Activated T-helper 1 cell treated with anti-CD3 and anti-CD28 coated beads, Interleukin-12 subunit alpha, Interleukin-12 subunit beta, Interleukin-2, Interleukin-4 antibody, amounts not matched to agents 30 ng/mL and 10 ng/mL and 1 ng/mL, durations not matched to agents 14 hours and 24 hours and 36 hours (primary cell): ENCODE results near the gene PGD. TPM values are rescaled to one million over a fixed set of nuclear protein-coding genes. Genes with fewer than 3 reads are reported as not detected.

Experiments used
- DNase-seq: peaks from one replicate; pipeline ENCODE4 v3.0.0; 2021; ENCODE audit warnings: low spot score
- H3K27ac Mint-ChIP-seq: one replicate; pipeline ENCODE4 v1.8.0; 2021; ENCODE audit warnings: mild to moderate bottlenecking, mixed read lengths
- H3K27me3 Mint-ChIP-seq: one replicate; pipeline ENCODE4 v1.8.0; 2022; ENCODE audit warnings: mild to moderate bottlenecking, moderate library complexity, mixed read lengths; ENCODE audit not compliant: insufficient read depth
- H3K36me3 Mint-ChIP-seq: one replicate; pipeline ENCODE4 v1.8.0; 2021; ENCODE audit warnings: low read depth, mixed read lengths
- H3K4me1 Mint-ChIP-seq: one replicate; pipeline ENCODE4 v1.8.0; 2021; ENCODE audit warnings: low read depth, mixed read lengths
- H3K4me3 Mint-ChIP-seq: one replicate; pipeline ENCODE4 v1.8.0; 2021; ENCODE audit warnings: mild to moderate bottlenecking, moderate library complexity, mixed read lengths
- H3K9me3 Mint-ChIP-seq: one replicate; pipeline ENCODE4 v1.8.0; 2021; ENCODE audit warnings: mixed read lengths
- intact Hi-C: fragments of 100-400 bp; cut with micrococcal nuclease; formaldehyde crosslinking; loops from one replicate; pipeline ENCODE4 v1.15.1; 2024
- total RNA-seq: library from RNA; stranded (reverse); gene quantifications from 2 replicates; pipeline ENCODE4 v1.2.3, GENCODE V29; 2022

PGD gene
- total RNA-seq, 1 donor from 2014 or later: 142 TPM

- H3K4me1 Mint-ChIP-seq: peaks cover 24% of the 10 kb centered on the region
- H3K4me3 Mint-ChIP-seq: peak overlapping the region; percentile 92
- intact Hi-C loops: no loop called here
- no peaks in the 10 kb centered on the region for H3K27me3 Mint-ChIP-seq
- H3K9me3 Mint-ChIP-seq: no peaks in the 10 kb centered on the region
- no peaks in the 10 kb centered on the region for H3K36me3 Mint-ChIP-seq
- peak overlapping the region; percentile 79 for H3K27ac Mint-ChIP-seq
- DNase-seq: no peak
Measured at GRCh38 chr1:10431070-10431730, 32.3 kb downstream of the PGD start.

- Mint-ChIP-seq H3K27me3 (no peaks in the 10 kb centered on the region), H3K36me3 (no peaks in the 10 kb centered on the region), H3K4me1 (peaks cover 20% of the 10 kb centered on the region), H3K27ac (no peak overlapping the region), H3K4me3 (peak overlapping the region; percentile 24), H3K9me3 (no peaks in the 10 kb centered on the region)
- intact Hi-C loops: no loop called here
- no peak for DNase-seq
Measured at GRCh38 chr1:10432910-10433700, 34.2 kb downstream of the PGD start.

GRCh38 chr1:10433790-10434189 is 34.9 kb downstream of the PGD start:
- Mint-ChIP-seq H3K4me1 (peaks cover 19% of the 10 kb centered on the region), H3K27me3 (no peaks in the 10 kb centered on the region), H3K36me3 (no peaks in the 10 kb centered on the region), H3K27ac (no peak overlapping the region), H3K9me3 (no peaks in the 10 kb centered on the region), H3K4me3 (no peak overlapping the region)
- DNase-seq: no peak
- intact Hi-C loops: no loop called here

GRCh38 chr1:10434590-10434989 is 35.7 kb downstream of the PGD start:
- intact Hi-C loops: no loop called here
- no peak overlapping the region for H3K27ac Mint-ChIP-seq
- H3K4me1 Mint-ChIP-seq: peaks cover 14% of the 10 kb centered on the region
- no peaks in the 10 kb centered on the region for H3K27me3 Mint-ChIP-seq
- H3K36me3 Mint-ChIP-seq: no peaks in the 10 kb centered on the region
- H3K9me3 Mint-ChIP-seq: no peaks in the 10 kb centered on the region
- no peak for DNase-seq
- no peak overlapping the region for H3K4me3 Mint-ChIP-seq

- no peak for DNase-seq
- H3K4me3 Mint-ChIP-seq: no peak overlapping the region
- no peak overlapping the region for H3K27ac Mint-ChIP-seq
- intact Hi-C loops: no loop called here
- H3K36me3 Mint-ChIP-seq: no peaks in the 10 kb centered on the region
- no peaks in the 10 kb centered on the region for H3K27me3 Mint-ChIP-seq
- no peaks in the 10 kb centered on the region for H3K9me3 Mint-ChIP-seq
- no peaks in the 10 kb centered on the region for H3K4me1 Mint-ChIP-seq
Measured at GRCh38 chr1:10437052-10437451, 38.2 kb downstream of the PGD start.

- intact Hi-C loops: no loop called here
- no peak for DNase-seq
- no peaks in the 10 kb centered on the region for H3K9me3 Mint-ChIP-seq
- no peaks in the 10 kb centered on the region for H3K4me1 Mint-ChIP-seq
- H3K4me3 Mint-ChIP-seq: no peak overlapping the region
- H3K27me3 Mint-ChIP-seq: no peaks in the 10 kb centered on the region
- no peak overlapping the region for H3K27ac Mint-ChIP-seq
- no peaks in the 10 kb centered on the region for H3K36me3 Mint-ChIP-seq
Measured at GRCh38 chr1:10438677-10439163, 39.9 kb downstream of the PGD start.

GRCh38 chr1:10440305-10440704 is 41.4 kb downstream of the PGD start:
- Mint-ChIP-seq H3K27ac (no peak overlapping the region), H3K4me3 (no peak overlapping the region), H3K27me3 (no peaks in the 10 kb centered on the region), H3K36me3 (no peaks in the 10 kb centered on the region), H3K4me1 (no peaks in the 10 kb centered on the region), H3K9me3 (no peaks in the 10 kb centered on the region)
- no peak for DNase-seq
- intact Hi-C loops: no loop called here

GRCh38 chr1:10440794-10441193 is 41.9 kb downstream of the PGD start:
- intact Hi-C loops: no loop called here
- no peaks in the 10 kb centered on the region for H3K9me3 Mint-ChIP-seq
- no peak overlapping the region for H3K4me3 Mint-ChIP-seq
- H3K36me3 Mint-ChIP-seq: no peaks in the 10 kb centered on the region
- H3K27me3 Mint-ChIP-seq: no peaks in the 10 kb centered on the region
- H3K27ac Mint-ChIP-seq: no peak overlapping the region
- no peak for DNase-seq
- no peaks in the 10 kb centered on the region for H3K4me1 Mint-ChIP-seq

GRCh38 chr1:10444248-10444647 is 45.4 kb downstream of the PGD start:
- Mint-ChIP-seq H3K27ac (no peak overlapping the region), H3K27me3 (no peaks in the 10 kb centered on the region), H3K36me3 (no peaks in the 10 kb centered on the region), H3K4me1 (peaks cover 5% of the 10 kb centered on the region), H3K9me3 (no peaks in the 10 kb centered on the region), H3K4me3 (no peak overlapping the region)
- DNase-seq: no peak
- intact Hi-C loops: no loop called here

- no peak for DNase-seq
- intact Hi-C loops: no loop called here
- Mint-ChIP-seq H3K27me3 (no peaks in the 10 kb centered on the region), H3K36me3 (no peaks in the 10 kb centered on the region), H3K4me1 (peaks cover 5% of the 10 kb centered on the region), H3K4me3 (no peak overlapping the region), H3K9me3 (no peaks in the 10 kb centered on the region), H3K27ac (no peak overlapping the region)
Measured at GRCh38 chr1:10444795-10445397, 46.0 kb downstream of the PGD start.

GRCh38 chr1:10446790-10447422 is 48.0 kb downstream of the PGD start:
- Mint-ChIP-seq H3K27ac (no peak overlapping the region), H3K4me1 (peaks cover 5% of the 10 kb centered on the region), H3K9me3 (no peaks in the 10 kb centered on the region), H3K4me3 (no peak overlapping the region), H3K36me3 (no peaks in the 10 kb centered on the region), H3K27me3 (no peaks in the 10 kb centered on the region)
- DNase-seq: no peak
- intact Hi-C loops: no loop called here

- Mint-ChIP-seq H3K27me3 (no peaks in the 10 kb centered on the region), H3K36me3 (no peaks in the 10 kb centered on the region), H3K9me3 (no peaks in the 10 kb centered on the region), H3K27ac (no peak within 1 kb of the TSS), H3K4me3 (no peak within 1 kb of the TSS), H3K4me1 (peaks cover 5% of the 10 kb centered on the region)
- intact Hi-C loops: no loop called here
- no peak for DNase-seq
Measured at GRCh38 chr1:10449751-10450150, 50.9 kb downstream of the PGD start, which contains the start of gene CORT. Gene CORT, plus strand, starts transcription at chr1:10450031. Its CDS starts 193 bp downstream, at chr1:10450224.
